ENCODE results near the gene SLC18B1.

Gene SLC18B1

DNA sequence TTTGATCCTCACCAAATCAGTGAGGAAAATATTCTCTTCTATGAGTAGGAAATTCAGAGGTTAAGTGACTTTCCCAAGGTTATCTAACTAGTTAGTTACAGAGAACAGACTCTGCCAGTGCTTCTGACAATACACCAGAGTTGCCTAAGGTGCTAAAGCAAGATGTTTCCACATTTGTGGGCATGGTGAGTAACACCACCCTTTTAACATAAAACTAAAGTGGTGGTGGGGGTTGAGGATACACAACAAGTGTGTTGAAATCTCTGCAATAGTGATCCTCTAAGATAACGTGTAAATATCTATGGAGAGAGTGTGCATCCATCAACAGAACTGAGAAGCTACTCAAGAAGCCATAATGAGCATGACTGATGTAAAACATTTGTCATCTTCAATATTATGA lies 52.4 kb downstream of the SLC18B1 start:
- DNase-seq (ENCODE audit: low read depth, low spot score) = no peak

DNA sequence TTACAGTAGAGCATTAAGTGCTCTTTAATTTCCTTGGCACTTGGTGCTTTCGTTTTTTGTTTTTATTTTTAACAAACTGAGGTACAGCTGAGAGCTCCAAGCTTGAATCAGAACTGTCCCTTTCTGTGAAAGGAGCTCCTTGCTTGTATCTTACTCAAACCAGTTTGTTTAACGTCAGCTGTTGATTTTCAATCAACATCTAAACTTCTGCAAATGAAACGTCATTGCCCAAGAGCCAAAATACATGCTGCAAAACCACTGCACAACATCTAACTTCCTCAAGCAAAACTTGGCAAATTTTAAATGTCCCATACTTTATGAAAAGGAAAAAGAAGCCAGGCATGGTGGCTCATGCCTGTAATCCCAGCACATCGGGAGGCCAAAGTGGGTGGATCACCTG lies 55.9 kb downstream of the SLC18B1 start:
- no peak for DNase-seq (ENCODE audit: low read depth, low spot score)

DNA sequence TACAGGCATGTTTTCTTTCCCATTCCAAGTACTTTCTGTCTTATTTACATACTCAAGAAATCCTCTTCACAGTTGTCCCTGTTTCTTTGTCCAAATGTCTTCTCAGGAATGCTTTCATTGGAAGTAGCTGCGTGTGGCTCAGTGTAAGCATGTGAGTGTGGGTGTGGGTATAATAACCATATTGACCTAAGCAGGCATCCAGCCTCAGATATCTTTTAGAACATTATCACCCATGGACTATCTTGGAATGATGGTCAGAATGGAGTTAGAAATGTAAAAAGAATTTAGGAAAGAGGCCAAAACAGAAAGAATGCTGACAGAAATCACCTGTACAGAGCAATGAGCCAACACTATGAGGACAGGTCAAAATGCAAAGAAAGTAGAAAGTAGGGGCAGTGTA lies 57.2 kb downstream of the SLC18B1 start:
- DNase-seq (ENCODE audit: low read depth, low spot score) = peak; percentile 19

- DNase-seq (ENCODE audit: low read depth, low spot score) = no peak
Measured at GRCh38 chr6:132736239-132736638, 62.2 kb downstream of the SLC18B1 start.

GRCh38 chr6:132734694-132735236 lies 63.7 kb downstream of the SLC18B1 start:
- no peak for DNase-seq (ENCODE audit: low read depth, low spot score)

DNA sequence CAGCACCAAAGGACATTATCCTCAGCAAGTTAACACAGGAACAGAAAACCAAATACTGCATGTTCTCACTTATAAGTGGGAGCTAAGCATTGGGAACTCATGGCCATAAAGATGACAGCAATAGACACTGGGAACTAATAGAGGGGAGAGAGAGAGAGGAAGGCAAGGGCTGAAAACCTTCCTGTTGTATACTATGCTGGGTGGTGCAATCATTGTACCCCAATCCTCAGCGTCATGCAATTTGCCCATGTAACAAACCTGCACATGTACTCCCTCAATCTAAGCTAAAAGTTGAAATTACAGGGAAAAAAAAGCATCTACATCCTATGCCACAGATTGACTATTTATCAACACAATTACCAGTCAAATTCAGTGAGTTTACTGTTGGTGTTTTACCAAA lies 64.6 kb downstream of the SLC18B1 start:
- no peak for DNase-seq (ENCODE audit: low read depth, low spot score)

DNA sequence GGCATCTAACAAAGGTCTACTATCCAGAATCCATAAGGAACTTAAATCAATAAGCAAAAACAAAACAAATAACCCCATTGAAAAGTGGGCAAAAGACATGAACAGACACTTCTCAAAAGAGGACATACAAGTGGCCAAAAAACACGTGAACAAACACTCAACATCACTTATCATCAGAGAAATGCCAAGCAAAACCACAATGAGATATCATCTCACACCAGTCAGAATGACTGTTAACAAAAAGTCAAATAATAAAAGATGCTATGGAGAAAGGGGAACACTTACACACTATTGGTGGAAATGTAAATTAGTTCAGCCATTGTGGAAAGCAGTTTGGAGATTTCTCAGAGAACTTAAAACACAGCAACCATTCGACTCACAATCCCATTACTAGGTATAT lies 65.2 kb downstream of the SLC18B1 start:
- DNase-seq (ENCODE audit: low read depth, low spot score) = no peak

GRCh38 chr6:132731086-132731485 lies 67.4 kb downstream of the SLC18B1 start:
- peak; percentile 20 for DNase-seq (ENCODE audit: low read depth, low spot score)

- DNase-seq (ENCODE audit: low read depth, low spot score) = peak; percentile 68
Measured at GRCh38 chr6:132730560-132730959, 67.9 kb downstream of the SLC18B1 start.

DNA sequence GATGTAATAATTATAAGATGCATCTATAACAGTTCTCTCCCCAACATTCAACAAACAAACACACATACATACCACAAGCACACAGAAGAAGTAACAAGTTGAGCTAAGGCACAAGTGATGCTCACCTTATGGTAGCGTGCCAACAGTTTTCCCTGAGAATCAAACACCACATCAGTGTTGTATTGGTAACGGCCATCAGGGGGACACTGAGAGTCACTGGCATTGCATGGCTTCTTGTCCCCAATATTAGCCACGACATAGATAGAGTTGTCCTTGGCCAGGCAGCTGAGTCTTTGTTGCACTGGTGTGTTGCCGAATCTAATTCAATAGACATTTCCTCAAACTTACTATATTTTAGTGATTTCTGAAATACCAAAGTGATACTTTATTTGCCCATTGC lies 69.8 kb downstream of the SLC18B1 start:
- no peak for DNase-seq (ENCODE audit: low read depth, low spot score)

DNA sequence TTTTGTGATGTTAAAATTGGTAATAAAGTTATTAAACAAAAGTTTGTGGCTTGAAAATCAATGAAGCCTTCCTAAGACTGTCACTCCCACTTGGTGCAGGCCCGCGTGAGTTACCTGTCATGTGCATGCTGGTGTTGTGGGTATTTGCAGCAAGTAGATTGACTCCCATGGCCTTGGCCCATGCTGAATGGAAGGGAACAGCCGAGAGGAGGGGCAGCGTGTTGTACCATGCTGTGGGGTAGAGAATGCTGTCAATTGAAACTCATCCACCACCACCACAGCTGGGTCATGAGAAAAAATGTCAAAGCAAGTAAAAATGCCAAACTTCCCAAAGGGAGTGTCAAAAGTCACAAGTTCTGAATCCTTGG lies 71.8 kb downstream of the SLC18B1 start:
- no peak for DNase-seq (ENCODE audit: low read depth, low spot score)

DNA sequence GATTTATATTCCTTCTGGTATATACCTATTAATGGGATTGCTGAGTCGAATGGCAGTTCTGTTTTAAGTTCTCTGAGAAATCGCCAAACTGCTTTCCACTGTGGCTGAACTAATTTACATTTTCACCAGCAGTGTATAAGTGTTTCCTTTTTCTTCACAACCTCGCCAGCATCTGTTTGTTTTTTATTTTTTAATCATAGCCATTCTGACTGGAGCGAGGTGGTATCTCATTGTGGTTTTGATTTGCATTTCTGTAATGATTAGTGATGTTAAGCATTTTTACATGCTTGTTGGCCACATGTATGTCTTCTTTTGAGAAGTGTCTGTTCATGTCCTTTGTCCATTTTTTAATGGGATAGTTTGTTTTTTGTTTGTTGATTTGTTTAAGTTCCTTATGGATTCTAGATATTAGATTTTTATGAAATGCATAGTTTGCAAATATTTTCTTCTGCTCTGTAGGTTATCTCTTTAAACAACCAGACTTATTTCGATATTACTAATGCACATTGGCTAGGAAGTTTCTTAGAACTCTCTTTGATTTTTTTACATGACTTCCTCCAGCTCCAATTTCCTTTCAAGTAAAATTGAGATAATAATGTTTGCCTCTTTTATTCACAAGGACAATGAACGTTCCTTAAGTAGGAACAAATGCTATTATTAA lies 72.4 kb downstream of the SLC18B1 start:
- DNase-seq (ENCODE audit: low read depth, low spot score) = peak; percentile 1

DNA sequence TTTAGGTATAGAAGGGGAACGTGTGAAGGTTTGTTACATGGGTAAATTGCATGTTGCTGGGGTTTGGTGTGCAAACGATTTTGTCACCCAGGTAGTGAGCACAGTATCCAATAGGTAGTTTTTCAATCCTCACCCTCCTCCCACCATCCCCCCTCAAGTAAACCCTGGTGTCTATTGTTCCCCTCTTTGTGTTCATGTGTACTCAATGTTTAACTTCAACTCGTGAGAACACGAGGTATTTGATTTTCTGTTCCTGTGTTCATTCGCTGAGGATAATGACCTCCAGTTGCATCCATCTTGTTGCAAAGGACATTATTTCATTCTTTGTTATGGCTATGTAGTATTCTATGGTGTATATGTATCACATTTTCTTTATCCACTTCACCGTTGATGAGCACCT lies 73.0 kb downstream of the SLC18B1 start:
- DNase-seq (ENCODE audit: low read depth, low spot score) = no peak

DNA sequence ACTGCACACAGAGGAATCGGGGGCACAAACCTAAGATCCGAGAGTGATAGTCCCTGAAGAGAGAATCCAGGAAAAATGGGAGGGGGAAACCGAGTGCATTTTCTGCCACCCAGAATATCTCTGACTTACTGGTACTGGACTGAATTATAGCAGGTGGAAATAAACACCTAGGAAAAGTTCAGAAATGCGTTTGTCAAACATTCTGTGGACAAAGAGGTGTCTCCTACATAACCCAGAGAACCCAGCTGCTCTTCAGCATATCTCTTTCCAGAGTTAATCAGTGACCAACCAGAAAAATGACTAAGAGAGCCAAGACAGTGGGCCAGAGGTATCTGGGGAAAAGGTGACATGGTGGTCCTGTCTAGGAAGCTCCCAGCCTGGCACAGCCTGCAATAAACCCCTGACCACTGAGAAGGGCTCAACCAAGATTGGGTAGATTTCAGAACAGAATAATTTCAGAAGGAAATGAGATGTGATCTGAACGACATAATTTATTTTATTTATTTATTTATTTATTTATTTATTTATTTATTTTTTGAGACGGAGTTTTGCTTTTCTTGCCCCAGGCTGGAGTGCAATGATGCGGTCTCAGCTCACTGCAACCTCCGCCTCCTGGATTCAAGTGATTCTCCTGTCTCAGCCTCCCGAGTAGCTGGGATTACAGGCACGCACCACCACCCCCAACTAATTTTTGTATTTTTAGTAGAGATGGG lies 78.5 kb downstream of the SLC18B1 start:
- DNase-seq (ENCODE audit: low read depth, low spot score) = no peak

Measured in astrocyte of the hippocampus (primary cell).